NCI-H2196 (cell line): Measurements from ENCODE around the gene SIM2.
A peak's percentile ranks its signal among the peaks of the same experiment; 100 is the strongest.

Experiments used
- DNase-seq: peaks from one replicate; lab custom pipeline; 2025; ENCODE audit not compliant: unreplicated experiment; lab: John Stamatoyannopoulos, UW

SIM2 gene

DNA sequence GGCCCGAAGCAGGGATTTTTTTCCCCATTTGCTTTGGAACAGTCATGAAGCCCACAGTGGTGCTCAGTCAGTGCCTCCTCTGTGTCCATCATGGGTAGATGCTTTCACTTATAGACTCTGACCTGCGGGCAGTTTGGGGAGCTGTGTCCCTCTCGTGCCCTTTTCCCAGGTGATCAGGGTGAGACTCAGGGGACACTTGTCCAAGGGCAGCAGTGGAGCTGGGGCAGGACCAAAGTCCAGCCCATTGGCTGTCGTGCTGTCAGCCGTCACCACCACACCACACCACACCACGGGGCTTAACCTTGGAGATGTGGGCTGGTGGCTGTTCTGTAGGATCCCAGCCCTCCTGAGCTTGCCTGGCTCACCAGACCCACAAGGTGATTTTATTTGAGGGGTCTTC is 34.9 kb downstream of the SIM2 start:
- DNase-seq: no peak

DNA sequence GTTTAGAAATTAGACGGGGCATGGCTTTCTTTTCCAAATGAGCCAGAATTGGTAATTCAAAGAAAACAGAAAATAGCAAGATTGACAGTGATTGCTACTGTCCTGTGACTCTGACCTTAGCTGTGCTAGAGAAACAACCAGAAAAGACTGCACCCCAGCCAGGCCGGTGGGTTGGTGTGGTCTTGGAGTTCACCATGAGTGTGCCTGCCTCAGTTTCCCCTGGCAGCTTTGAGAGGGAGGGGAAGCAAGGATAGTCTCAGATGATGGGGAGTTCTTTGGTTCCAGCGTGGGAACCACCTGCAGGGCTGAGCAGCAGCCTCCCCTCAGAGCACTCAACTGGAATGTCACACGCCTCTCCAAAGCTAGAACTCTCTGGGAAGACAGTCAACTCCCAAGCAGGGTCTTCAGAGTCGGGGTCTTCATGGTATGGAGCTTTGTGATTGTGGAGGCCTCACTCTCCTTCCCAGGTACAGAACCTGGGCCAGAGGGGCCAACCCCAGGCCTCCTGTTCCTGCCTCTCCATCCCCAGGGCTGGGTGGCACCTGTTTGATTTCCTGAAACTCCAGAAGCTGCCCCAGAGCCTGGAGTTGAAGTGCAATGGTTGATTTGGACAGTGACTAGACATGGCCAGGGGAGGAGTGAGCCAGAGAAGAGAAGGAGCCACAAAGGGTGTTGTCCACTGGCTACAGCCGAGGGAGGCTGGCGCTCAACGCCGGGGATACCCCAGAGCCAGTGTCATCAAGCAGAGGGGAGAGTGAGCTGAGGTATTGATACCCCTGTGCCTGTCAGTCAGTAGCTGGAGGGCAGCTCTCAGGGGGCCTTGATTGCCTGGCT is 35.7 kb downstream of the SIM2 start:
- no peak for DNase-seq

DNA sequence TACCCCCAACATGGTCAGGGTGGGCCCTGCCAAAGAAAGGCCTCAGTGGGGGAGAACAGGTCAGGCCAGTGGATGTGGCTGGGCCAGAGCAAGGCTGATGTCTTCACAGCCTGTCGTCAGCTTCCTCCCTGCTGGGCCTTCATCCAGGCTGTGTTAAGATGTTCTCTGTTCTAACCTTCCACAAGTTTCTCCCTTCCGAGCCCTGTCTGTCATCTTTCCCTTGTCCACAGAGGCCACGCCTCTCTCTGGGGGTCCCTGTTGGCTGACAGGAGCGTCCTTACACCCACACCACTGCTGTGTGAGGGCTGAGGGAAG is 36.2 kb downstream of the SIM2 start:
- DNase-seq: no peak

DNA sequence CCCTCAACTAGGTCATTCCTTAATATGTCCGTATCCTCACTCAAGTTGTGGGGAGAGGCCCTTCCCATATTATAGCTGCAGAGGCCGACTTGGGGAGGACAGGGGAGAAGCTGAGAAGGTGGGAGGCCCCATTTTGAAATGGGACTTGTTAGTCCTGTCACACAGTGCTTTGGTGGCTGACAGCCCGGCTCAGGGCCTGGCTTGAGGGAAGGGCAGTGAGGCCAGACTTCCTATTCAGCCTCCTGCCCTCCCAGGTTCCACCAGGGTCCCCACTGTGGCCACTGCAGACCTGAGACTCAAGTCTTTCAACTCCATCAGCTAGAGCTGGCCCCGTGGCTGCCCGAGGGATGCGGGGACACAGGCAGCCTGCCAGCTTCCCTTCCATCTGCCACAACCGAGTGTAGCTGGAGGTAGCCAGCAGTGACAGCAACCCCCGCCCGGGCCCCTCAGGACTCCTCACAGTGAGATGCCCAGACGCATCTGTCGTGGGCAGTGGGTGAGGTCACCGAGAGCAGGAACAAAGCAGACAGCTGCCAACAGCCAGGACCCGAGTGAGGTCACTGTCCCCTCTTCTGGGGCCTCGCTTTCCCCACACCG is 36.9 kb downstream of the SIM2 start:
- no peak for DNase-seq

DNA sequence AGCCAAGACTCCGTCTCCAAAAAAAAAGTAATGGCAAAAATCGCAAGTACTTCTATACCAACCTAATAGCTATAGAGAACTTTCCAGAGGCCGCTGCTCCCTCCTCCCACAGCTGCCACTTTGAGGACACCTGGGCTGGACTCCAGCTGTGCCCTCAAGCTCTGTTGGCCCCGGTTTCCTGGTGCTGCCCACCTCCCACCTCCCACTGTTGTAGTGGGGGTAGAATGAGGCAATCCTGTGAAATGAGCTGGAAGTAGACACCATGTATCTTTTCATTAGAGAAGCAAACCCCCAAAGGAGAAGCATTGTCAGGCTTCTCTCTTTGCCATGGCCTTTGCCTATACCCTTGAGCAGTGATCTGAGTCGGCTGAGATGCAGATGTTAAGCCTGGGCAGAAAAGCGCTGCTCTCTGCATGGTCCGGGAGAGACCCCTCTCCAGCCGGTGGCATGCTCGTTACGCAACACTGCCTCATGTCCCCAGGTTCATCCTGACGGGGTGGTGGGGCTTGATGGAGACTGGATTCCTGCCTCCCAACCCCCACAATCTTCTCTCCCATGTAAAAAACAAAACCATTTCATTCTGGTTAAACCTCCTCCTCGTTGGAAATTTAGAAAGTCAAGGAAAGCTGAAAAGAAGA is 39.7 kb downstream of the SIM2 start:
- no peak for DNase-seq

DNA sequence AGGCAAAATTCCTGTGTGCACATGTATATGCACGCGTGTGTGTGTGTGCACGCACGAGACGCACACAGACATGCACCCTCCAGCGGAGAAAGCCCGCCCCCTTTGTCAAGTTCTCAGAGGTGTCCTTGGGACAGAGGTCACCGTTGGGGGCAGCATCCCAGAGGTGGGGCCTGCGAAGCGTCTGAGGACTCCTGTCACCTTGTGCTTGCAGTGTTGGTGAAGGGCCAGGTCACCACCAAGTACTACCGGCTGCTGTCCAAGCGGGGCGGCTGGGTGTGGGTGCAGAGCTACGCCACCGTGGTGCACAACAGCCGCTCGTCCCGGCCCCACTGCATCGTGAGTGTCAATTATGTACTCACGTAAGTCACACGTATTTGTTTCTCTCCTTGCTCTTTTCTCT is 42.6 kb downstream of the SIM2 start:
- no peak for DNase-seq

DNA sequence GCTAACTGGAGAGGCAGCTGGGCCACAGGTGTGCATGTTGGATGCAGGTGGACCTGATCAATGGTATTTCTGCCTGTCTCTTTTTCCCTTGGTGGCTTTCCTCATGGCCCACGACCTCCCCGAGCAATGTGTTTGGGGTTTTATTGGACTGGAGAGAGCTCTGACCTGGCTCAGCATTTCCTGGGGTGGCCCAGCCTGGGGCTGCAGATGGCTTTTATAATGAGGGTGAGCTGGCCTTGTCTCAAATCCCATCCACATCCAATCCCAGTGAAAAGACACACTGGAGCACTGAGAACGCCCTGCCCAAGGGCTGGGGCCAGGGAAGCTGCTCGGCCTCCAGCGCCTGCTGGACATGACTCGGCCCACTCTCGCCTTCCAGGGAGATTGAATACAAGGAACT is 44.1 kb downstream of the SIM2 start:
- no peak for DNase-seq

DNA sequence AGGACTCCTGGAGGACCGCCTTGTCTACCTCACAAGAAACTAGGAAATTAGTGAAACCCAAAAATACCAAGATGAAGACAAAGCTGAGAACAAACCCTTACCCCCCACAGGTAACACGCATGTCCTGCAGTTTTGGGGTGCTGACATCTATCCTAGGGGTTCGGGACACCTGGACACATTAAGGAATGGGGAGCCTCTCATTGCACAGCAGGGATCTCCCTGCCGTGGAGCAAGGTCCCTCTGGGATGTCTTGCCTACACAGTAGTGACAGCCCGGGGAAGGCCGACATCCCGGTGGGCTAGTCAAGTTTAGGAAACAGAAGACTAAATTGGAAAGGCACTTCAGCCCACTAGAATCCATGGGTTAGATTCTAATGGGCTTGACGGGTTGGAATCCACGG is 44.5 kb downstream of the SIM2 start:
- DNase-seq: no peak

DNA sequence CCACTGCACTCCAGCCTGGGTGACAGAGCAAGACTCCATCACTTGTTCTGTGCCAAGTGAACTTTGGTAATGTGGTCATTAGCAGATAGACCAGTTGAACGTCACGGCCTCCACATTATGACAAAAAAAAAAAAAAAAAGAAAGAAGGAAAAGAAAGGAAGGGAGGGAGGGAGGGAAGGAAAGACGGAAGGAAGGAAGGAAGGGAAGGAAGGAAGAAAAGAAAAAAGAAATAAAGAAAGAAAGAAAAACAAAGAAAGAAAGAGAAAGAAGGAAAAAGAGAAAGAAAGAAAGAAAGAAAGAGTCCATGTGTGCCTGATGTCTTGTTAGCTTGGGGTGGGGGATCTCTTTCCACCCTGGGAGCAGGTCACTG is 45.3 kb downstream of the SIM2 start:
- no peak for DNase-seq

DNA sequence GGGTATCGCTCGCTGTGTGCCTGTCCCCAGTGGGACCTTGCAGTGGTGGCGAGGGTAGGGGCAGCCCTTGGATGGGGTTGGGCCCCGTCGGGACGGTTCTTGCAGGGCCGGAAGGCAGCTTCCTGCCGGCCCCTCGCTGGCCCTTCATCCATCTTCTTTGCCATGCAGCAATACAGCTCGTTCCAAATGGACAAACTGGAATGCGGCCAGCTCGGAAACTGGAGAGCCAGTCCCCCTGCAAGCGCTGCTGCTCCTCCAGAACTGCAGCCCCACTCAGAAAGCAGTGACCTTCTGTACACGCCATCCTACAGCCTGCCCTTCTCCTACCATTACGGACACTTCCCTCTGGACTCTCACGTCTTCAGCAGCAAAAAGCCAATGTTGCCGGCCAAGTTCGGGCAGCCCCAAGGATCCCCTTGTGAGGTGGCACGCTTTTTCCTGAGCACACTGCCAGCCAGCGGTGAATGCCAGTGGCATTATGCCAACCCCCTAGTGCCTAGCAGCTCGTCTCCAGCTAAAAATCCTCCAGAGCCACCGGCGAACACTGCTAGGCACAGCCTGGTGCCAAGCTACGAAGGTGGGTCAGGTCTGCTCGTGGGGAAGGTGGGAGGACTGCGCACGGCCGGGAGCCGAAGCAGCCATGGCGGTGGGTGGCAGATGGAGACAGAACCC is 45.8 kb downstream of the SIM2 start:
- DNase-seq: peak; percentile 12

DNA sequence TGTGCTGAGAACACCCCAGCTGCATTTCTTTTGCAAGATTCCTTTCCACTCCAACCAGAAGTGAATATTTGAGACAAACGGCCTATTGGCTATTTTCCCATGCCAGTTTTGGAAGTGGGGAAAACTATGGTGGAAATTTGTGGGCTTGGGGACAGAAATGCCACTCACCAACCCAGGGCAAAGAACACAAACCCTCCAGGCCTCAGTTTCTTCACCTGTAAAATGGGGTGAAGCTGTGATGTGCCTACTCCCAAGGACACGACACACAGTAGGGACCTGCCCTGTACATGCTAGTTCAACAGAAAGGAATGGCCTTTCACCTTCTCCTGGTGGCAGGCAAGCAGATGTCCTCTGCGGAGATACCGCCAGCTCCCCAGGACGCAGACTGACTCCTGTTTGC is 46.5 kb downstream of the SIM2 start:
- DNase-seq: no peak

DNA sequence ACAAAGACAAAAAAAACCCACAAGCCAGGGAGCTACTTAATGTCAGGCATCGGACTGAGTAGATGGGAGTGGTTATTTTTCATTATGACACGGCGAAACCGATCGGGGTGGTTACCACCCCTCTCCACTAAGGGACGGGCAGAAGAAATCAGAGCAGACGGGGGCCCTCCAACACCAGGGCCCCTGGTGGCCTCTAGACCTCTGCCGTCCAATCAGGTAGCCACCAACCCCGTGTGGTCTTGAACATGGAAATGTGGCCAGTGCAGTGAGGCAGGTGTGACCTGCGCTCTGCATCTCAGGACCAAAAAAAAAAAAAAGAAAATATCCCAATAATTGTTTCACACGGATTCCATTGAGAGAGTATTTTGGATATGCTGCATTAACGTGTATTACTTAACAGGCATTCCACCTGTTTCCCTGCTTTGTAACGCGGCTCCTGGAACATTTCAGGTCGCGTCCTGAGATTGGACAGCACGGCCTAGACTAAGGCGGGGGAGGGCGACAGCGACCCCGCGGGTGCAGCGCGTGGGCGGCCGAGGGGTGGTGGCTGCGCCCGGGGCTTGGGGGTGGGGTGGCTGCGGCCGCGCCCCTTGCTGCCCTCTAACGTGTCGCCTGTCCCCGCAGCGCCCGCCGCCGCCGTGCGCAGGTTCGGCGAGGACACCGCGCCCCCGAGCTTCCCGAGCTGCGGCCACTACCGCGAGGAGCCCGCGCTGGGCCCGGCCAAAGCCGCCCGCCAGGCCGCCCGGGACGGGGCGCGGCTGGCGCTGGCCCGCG is 48.3 kb downstream of the SIM2 start:
- no peak for DNase-seq

DNA sequence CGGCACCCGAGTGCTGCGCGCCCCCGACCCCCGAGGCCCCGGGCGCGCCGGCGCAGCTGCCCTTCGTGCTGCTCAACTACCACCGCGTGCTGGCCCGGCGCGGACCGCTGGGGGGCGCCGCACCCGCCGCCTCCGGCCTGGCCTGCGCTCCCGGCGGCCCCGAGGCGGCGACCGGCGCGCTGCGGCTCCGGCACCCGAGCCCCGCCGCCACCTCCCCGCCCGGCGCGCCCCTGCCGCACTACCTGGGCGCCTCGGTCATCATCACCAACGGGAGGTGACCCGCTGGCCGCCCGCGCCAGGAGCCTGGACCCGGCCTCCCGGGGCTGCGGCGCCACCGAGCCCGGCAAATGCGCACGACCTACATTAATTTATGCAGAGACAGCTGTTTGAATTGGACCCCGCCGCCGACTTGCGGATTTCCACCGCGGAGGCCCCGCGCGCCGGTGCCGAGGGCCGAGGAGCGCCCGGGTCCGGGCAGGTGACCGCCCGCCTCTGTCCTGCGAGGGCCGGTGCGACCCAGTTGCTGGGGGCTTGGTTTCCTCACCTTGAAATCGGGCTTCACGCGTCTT is 49.0 kb downstream of the SIM2 start:
- DNase-seq: no peak

DNA sequence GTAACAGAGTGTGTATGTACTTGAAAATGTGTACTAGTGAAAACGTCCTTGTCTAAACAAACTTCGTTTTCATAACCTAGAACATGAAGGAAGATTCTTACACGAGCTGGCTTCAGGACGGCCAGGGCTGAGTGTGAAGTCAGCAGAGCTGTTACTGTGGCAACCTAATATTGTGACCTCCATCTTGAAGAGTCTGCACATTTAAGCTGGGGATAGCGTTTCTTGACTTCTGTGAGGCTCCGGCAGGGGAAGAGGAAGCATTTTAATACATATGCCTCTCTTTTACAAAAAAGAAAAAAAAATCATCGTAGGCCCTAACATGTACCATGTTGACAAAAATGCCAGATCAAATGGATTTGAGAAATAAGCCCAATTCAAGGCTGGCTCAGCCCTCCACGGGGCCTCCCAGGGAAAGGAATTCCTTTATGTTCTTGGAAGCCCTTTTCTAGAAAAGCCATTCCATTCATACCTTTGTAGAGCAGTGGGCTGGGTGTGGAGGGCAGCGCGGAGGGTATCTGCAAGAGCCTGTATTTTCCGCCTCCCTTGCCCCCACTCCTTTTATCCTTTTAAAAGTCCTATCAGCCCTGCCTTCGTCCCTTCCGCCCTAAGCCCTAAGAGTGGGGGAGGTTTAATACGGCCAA is 51.1 kb downstream of the SIM2 start:
- no peak for DNase-seq

DNA sequence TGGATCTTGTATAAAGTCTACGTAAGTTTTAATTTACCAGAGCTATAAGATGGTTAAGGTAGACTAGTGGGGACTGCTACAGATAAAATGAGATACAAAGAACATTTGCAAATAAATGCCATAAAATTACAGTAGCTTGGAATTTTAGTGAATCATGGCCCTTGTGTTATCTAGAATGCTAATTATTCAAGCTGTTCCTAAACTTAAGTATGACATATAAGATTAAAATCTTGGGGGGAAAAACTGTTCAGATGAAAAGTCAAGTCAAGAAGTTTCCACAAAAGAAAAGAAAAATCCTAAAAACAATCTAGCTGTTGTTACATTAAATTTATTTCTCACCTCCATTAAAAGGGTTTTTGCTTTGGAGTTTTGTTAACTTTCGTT is 51.7 kb downstream of the SIM2 start:
- no peak for DNase-seq

DNA sequence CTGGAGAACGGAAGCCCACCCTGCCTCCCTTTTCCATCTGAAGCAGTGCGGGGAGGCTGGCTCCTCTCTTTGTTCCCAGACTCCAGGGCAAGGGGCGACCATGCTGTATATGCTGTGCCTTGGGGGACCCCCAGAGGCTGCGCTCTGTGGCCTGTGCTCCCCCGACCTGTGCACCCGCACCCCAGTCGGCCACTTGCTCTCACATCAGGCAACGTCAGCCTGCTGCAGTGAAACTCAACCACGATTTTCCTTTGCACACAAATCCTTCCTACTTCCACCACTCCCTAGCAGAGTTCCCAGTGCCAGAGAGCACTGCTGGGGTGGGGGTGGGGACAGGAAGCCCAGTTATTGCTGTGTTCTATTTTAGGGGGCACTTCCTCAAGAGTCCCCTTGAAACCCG is 52.5 kb downstream of the SIM2 start:
- DNase-seq: no peak

DNA sequence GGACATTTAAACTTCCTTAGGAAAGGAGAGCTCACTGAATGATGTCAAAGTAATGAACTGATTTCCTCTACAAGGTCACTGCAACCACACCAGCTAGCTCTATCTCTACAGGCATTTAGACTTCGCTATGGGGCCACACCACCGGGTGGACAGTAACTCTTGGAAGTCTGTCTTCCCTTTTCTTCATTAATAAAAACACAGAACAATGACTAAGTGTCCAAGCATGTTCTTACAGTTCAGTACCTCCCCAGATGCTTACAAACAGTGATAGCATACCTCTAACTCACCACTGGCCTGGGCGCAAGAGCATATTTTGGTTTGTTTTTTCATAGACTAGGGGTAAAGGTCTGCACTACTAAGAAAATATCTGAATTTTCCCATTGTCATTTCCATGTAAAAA is 54.6 kb downstream of the SIM2 start:
- no peak for DNase-seq

DNA sequence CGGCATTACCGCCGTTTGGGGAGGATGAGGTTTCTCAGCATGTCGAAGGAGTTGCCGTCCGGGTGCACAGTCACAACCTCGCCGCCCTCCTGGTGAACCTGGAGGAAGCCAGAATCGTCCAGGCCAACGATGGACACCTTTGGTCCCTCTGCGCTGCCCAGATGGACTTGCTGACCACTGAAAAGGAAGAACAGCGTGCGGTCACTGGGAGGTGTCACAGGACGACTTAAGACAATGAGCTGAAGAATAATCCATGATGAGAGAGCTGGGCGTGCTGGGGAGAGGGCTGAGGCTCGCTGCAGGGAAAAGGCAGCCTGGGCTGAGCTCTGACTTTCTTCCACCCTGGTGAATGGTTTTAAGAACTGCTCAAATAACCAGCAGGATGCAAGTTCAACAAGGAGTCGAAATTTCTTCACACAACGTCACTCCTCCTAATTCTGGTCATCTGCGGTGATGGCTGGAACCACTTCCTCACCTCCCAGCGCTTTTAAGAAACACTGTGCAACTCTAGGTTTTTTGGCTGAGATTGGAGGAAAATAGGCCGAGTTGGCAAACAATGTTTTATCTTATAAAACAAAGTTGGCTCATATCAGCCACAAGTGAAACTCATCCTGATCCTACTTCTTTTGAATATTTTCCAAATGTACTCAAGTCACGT is 55.5 kb downstream of the SIM2 start:
- no peak for DNase-seq

DNA sequence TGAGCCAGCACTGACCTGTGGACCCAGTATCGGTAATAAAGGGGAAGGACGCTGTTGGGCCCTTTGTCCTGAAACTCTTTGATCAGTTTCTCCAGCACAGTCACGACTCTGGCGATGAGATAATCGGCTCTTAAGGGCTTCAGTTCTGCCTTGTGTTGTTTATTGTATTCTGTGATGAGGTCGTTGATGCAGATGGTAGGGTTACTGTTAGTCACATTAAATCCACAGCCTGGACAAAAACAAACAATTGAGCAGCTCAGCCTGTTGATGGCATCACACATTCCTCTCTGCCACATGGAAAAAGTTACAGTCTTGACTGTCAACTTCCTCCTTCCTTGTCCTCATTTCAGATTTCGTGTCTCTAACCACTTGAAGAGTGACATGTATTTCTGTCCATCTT is 57.6 kb downstream of the SIM2 start:
- DNase-seq: peak; percentile 33

DNA sequence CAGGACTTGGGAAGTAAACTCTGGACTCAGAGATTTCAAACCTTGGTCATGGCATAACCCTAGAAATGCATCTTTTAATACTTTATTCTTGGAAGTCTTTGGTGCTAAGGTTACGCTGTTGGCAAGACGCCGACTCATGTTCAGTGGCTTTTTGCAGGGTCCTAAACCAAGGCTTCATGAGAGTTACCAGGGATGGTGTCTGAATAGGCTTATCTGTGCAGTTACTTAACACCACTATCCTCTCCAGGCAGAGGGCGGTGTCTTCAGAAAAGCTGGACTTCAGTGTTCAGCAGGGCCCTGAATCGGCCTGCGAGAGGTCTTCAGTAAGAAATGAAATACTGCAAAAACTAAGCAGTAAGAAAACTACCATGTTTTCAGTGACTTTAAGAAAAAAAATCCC is 58.3 kb downstream of the SIM2 start:
- no peak for DNase-seq
